ENCODE results near the gene ZNF546. TPM values are rescaled to one million over a fixed set of nuclear protein-coding genes. Genes with fewer than 3 reads are reported as not detected.
A peak's percentile ranks its signal among the peaks of the same experiment; 100 is the strongest.

Gene ZNF546
- total and polyA plus RNA-seq, 10 donors: 1.4 to 15.1 (median 7.6) TPM

DNA sequence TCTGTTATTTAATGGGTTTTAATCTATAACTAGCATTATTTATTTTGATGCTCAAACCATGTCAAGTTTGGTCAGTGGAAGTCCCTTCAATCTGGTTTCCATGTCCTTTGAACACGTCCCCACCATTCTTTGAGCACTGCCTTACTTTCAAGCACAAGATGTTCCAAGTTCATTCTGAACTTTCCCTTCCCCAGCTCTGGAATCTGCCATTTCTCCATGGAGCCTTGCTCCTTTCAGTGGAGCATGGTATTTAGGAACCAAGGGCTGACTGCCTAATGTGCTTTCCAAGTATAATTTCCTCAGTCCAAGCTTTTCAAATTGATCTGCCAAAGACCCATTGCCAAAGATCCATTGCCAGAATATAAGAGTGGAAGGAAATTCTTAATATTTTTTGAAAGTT, 1.1 kb upstream of the ZNF546 start:
- peaks cover 10 to 30% (median 21%) of the 10 kb centered on the region in 6 donors for H3K4me1 ChIP-seq
- intact Hi-C loops (cut with DNase I; ENCODE audit: low total_unique reads): no loop called here
- TF ChIP-seq, protein P1, sequence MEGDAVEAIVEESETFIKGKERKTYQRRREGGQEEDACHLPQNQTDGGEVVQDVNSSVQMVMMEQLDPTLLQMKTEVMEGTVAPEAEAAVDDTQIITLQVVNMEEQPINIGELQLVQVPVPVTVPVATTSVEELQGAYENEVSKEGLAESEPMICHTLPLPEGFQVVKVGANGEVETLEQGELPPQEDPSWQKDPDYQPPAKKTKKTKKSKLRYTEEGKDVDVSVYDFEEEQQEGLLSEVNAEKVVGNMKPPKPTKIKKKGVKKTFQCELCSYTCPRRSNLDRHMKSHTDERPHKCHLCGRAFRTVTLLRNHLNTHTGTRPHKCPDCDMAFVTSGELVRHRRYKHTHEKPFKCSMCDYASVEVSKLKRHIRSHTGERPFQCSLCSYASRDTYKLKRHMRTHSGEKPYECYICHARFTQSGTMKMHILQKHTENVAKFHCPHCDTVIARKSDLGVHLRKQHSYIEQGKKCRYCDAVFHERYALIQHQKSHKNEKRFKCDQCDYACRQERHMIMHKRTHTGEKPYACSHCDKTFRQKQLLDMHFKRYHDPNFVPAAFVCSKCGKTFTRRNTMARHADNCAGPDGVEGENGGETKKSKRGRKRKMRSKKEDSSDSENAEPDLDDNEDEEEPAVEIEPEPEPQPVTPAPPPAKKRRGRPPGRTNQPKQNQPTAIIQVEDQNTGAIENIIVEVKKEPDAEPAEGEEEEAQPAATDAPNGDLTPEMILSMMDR (IDR thresholded peaks at IDR 0.05 in 8 of 11, conservative IDR thresholded peaks at IDR 0.05 in 3 of 11): no peak
- TF ChIP-seq POLR2AphosphoS5 (IDR thresholded peaks at IDR 0.05) (no peak), POLR2A (IDR thresholded peaks at IDR 0.05) (no peak)
- peaks cover 0 to 12% (median 2%) of the 10 kb centered on the region in 6 donors for H3K36me3 ChIP-seq
- no peaks in the 10 kb centered on the region for H3K27me3 ChIP-seq (replicated peaks in 1 of 7)
- H3K27ac ChIP-seq: no peak overlapping the region
- no peak for DNase-seq
- WGBS, 5 donors: 77 to 86% (median 85%) methylated on average over 1 of the region's 1 CpG
- peak overlapping the region in 6 of 8 donors; percentile 63 to 75 (median 70) for H3K4me3 ChIP-seq
- peaks cover 0 to 18% (median 14%) of the 10 kb centered on the region in 8 donors for H3K9me3 ChIP-seq

DNA sequence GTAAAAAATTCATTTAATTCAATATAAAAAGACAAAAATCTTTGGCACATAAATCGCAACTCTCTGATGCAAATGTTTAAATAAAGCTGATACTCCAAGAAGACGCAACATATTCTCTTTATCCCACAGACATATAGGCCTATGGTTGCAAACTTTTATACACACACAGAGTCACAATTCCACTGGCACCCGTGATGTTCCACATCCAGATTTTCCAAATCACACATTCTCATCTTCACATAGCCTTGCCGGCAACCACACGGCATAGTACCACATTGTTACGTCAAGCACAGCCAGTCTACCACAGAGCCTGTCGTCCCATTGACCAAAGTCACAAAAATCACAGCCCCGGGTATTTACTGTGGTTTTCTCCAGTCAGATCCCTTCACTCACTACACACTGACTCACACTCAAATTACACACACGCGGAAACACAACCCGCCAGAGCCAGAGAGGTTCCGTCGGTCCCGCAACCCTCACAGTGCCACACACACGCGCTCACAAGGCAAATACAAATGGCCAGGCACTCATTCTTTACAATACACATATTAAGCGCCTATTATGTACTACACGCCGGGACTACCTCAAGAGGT, 546 bp upstream of the ZNF546 start:
- no peak for DNase-seq
- WGBS, 5 donors: 10 to 12% (median 10%) methylated on average over 19 of the region's 19 CpGs

DNA sequence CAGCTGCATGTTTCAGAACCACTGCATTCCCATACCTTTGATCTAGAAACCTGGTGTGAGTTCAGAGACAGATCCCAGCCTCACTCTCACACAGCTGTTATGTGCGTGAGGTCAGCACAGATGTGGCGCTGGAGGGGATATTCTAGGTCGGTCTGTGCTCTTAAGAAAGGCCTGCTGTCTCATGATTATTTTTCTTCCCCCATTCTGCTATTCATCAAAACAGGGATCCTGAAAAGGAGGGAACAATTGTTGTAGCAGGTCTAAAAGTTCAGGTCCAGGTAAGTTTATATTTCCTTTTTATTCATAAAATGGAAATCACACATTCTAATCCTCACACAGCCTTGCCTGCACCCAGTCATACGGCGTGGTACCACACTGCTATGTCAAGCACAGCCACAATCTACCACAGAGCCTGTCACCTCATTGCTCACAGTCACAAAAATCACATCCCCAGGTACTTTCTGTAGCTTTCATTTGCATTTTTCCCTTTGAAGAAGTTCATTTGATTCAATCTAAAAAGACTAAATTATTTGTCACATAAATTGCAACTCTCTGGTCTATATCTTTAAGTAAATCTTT, 867 bp downstream of the ZNF546 start:
- peaks cover 10 to 30% (median 21%) of the 10 kb centered on the region in 6 donors for H3K4me1 ChIP-seq
- H3K36me3 ChIP-seq: peaks cover 0 to 8% (median 2%) of the 10 kb centered on the region in 6 donors
- no peaks in the 10 kb centered on the region for H3K27me3 ChIP-seq (replicated peaks in 1 of 7)
- TF ChIP-seq POLR2A (IDR thresholded peaks at IDR 0.05): no peak
- no peak for TF ChIP-seq POLR2AphosphoS5 (IDR thresholded peaks at IDR 0.05)
- TF ChIP-seq, protein P1 (IDR thresholded peaks at IDR 0.05 in 8 of 11, conservative IDR thresholded peaks at IDR 0.05 in 3 of 11): no peak
- peak overlapping the region in 7 of 8 donors; percentile 84 to 95 (median 91) for H3K27ac ChIP-seq
- H3K9me3 ChIP-seq: peaks cover 0 to 18% (median 14%) of the 10 kb centered on the region in 8 donors
- peak overlapping the region; percentile 54 to 75 (median 69) for H3K4me3 ChIP-seq
- DNase-seq: no peak
- intact Hi-C loops (cut with DNase I; ENCODE audit: low total_unique reads): no loop called here
- 66 to 76% (median 71%) methylated on average over 5 of the region's 5 CpGs for WGBS, 5 donors

More for the DNA sequence above, 546 bp upstream of the ZNF546 start:
- H3K9me3 ChIP-seq: peaks cover 0 to 18% (median 14%) of the 10 kb centered on the region in 8 donors
- intact Hi-C loops (cut with DNase I; ENCODE audit: low total_unique reads): no loop called here
- peak overlapping the region; percentile 84 to 95 (median 91) for H3K27ac ChIP-seq
- no peaks in the 10 kb centered on the region for H3K27me3 ChIP-seq (replicated peaks in 1 of 7)
- H3K4me1 ChIP-seq: peaks cover 10 to 30% (median 21%) of the 10 kb centered on the region in 6 donors
- peaks cover 0 to 11% (median 2%) of the 10 kb centered on the region in 6 donors for H3K36me3 ChIP-seq
- peak overlapping the region; percentile 54 to 75 (median 69) for H3K4me3 ChIP-seq
- TF ChIP-seq POLR2AphosphoS5 (IDR thresholded peaks at IDR 0.05) (no peak), POLR2A (IDR thresholded peaks at IDR 0.05) (no peak)
- TF ChIP-seq, protein P1 (IDR thresholded peaks at IDR 0.05 in 8 of 11, conservative IDR thresholded peaks at IDR 0.05 in 3 of 11): no peak

DNA sequence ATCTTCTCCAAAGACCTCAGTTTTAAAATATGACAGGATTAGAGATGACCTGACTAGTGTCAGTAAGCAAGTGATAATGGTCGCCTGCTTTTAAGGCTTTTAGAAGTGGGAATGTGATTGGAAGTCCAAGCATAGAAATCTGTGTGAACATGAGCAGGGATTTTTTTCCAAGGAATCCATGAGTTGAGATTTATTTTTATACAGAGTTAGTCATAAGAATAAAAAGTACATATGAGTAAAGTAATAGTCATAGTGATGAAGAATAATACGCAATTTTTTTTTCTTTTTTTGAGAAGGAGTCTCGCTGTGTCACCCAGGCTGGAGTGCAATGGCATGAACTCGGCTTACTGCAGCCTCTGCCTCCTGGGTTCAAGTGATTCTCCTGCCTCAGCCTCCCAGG, 1.6 kb downstream of the ZNF546 start:
- H3K36me3 ChIP-seq: peaks cover 0 to 5% (median 2%) of the 10 kb centered on the region in 6 donors
- peaks cover 10 to 30% (median 21%) of the 10 kb centered on the region in 6 donors for H3K4me1 ChIP-seq
- peaks cover 0 to 13% (median 8%) of the 10 kb centered on the region in 8 donors for H3K9me3 ChIP-seq
- no peaks in the 10 kb centered on the region for H3K27me3 ChIP-seq (replicated peaks in 1 of 7)
- H3K27ac ChIP-seq: no peak overlapping the region
- H3K4me3 ChIP-seq: no peak overlapping the region
- no peak for TF ChIP-seq POLR2A (IDR thresholded peaks at IDR 0.05)
- TF ChIP-seq POLR2AphosphoS5 (IDR thresholded peaks at IDR 0.05): no peak
- TF ChIP-seq, protein P1 (IDR thresholded peaks at IDR 0.05 in 8 of 11, conservative IDR thresholded peaks at IDR 0.05 in 3 of 11): no peak
- WGBS, 5 donors: 84 to 100% (median 92%) methylated on average over 4 of the region's 4 CpGs
- DNase-seq: no peak
- intact Hi-C loops (cut with DNase I; ENCODE audit: low total_unique reads): no loop called here
